C1 segment of cervical spinal cord (tissue), 14 donors: Measurements from ENCODE around the gene VWA3A.
"Not testable (repeated sequence)": the region's sequence is repeated elsewhere in the genome, so short reads cannot be mapped to it uniquely, and the experiment has no call there.

Source experiments
- DNase-seq, 14 donors: peaks; one replicate each; lab custom pipeline; 2025; lab: John Stamatoyannopoulos, UW

The VWA3A gene, protein sequence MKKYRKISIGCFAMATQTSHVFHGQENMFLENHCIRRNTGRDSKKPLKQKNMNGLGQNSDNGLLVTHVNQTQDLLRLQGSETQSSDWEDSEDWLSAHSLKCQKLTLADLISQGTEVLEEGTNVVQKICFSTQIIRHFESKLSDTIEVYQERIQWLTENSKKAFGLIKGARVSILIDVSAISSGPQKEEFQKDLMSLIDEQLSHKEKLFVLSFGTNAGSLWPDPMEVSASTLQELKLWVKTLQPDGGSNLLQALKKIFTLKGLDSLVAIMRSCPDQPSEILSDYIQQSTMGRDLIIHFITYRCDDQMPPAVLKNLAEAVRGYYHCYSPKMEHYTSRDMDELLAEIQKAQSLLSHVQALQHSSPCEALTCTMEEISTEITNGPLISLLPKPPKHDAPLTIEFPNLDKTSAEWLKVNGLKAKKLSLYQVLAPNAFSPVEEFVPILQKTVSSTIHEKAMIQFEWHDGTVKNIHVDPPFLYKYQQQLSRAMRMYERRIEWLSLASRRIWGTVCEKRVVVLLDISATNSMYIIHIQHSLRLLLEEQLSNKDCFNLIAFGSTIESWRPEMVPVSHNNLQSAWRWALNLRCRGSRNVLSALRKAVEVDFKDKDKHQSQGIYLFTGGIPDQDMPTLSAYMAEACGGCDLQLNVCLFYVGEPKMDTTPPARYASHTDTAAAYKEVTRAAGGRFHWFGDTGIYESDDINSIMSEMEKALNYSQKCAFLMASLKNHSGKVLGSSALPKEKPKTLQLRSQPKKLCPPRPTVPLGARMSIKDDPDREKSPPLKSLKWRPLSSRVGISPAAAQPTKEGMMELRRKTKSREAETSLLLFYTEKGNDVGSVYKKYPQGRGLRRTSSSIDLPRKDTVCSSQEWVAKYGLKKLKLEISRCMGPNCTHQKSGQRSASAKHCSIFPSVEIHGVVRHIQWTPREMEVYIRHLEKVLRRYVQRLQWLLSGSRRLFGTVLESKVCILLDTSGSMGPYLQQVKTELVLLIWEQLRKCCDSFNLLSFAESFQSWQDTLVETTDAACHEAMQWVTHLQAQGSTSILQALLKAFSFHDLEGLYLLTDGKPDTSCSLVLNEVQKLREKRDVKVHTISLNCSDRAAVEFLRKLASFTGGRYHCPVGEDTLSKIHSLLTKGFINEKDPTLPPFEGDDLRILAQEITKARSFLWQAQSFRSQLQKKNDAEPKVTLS

DNA sequence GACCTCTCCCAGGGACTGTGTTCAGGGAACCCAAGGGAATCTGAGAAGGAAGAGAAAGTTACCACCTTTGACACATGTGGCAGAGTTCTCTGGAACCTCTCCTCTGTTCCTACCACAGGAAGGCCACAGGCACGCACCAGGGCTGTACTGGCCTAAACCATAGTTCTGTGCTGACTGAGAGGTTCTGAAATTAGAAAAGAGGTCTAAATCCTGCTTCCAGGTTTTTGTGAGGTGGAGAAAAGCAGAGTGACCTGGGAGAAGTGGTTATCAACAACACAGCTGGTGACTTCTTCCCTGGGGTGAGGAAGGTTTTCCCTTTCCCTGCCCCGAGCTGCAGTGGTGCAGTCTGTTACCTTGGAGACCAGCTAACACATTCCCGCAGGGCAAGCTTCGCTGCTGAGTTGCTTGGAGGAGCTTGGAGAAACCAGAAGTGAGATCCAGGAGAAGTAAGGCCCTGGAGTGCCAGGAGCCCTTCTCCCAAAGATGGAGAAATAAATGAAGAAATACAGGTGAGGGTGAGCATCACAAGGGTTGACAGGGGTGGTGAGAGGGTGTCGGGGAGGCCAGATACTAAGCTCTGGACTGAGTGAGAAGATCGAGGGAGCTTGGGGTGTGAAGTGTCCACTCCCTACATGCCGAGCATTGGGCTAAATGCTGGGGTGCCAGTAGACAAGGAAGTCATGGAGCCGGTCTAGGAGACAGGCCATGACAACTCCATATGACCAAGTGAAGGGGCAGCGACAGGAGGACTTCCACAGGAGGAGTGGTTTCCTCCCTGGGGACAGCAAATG, at the start of gene VWA3A:
Gene VWA3A, plus strand, starts transcription at position 399 of the 791 bp plus-strand sequence. Its CDS starts 97 bp downstream, at position 496.
- DNase-seq: peak in 4 of 14 donors; percentile 3 to 46 (median 10)

DNA sequence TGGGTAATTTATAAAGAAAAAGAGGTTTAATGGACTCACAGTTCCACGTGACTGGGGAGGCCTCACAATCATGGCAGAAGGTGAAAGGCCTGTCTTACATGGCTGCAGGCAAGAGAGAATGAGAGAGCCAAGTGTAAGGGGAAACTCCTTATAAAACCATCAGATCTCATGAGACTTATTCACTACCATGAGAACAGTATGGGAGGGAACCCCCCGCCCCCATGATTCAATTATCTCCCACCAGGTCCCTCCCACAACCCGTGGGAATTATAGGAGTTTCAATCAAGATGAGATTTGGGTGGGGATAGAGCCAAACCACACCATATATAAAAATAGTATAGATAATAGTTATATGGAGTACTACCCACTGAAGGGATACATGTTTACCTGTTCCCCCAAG, 48.5 kb upstream of the VWA3A start:
- DNase-seq: not testable (repeated sequence)

GRCh38 chr16:22045888-22046287, 46.5 kb upstream of the VWA3A start:
- not testable (repeated sequence) for DNase-seq

DNA sequence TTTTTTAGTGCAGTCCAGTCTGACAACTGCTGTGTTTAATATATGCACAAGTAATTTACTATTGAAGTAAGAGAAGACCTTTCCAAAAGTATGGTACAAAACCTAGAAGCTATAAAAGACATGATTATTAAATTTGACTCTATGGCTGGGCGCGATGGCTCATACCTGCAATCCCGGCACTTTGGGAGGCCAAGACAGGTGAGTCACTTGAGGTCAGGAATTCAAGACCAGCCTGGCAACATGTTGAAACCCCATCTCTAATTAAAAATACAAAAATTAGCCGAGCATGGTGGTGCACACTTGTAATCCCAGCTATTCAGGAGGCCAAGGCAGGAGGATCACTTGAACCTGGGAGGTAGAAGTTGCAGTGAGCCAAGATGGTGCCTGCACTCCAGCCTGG, 41.4 kb upstream of the VWA3A start:
- no peak for DNase-seq

DNA sequence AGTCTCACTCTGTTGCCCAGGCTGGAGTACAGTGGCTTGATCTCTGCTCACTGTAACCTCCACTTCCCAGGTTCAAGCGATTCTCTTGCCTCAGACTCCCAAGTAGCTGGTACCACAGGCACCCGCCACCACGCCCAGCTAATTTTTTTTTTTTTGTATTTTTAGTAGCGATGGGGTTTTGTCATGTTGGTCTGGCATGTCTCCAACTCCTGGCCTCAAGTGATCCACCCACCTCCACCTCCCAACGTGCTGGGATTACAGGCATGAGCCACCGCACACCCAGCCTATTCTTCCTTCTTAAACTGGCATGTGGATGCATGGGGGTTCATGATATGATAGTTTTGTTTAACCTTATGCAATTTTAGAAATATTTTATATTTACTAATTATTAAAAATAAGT, 39.4 kb upstream of the VWA3A start:
- no peak for DNase-seq

DNA sequence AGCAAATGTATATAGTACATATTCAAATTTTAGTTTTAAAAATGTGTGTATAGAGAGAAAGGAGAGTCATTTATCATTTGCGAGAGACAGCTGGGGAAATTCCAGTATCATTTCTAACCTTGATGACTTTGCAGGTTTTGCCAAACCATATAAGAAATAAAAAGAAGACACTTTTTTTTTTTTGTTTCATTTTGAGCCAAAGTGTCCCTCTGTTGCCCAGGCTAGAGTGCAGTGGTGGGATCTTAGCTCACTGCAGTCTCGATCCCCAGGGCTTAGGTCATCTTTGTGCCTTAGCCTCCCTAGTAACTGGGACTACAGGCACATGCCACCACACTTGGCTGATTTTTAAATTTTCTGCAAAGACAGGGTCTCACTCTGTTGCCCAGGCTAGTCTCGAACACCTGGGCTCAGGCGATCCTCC, 38.4 kb upstream of the VWA3A start:
- no peak for DNase-seq

- DNase-seq: no peak
Observed at GRCh38 chr16:22054847-22055590, 37.3 kb upstream of the VWA3A start.

GRCh38 chr16:22055881-22056280, 36.5 kb upstream of the VWA3A start:
- DNase-seq: no peak

- no peak for DNase-seq
Observed at GRCh38 chr16:22063888-22064467, 28.4 kb upstream of the VWA3A start.

GRCh38 chr16:22065252-22065651, 27.1 kb upstream of the VWA3A start:
- no peak for DNase-seq

DNA sequence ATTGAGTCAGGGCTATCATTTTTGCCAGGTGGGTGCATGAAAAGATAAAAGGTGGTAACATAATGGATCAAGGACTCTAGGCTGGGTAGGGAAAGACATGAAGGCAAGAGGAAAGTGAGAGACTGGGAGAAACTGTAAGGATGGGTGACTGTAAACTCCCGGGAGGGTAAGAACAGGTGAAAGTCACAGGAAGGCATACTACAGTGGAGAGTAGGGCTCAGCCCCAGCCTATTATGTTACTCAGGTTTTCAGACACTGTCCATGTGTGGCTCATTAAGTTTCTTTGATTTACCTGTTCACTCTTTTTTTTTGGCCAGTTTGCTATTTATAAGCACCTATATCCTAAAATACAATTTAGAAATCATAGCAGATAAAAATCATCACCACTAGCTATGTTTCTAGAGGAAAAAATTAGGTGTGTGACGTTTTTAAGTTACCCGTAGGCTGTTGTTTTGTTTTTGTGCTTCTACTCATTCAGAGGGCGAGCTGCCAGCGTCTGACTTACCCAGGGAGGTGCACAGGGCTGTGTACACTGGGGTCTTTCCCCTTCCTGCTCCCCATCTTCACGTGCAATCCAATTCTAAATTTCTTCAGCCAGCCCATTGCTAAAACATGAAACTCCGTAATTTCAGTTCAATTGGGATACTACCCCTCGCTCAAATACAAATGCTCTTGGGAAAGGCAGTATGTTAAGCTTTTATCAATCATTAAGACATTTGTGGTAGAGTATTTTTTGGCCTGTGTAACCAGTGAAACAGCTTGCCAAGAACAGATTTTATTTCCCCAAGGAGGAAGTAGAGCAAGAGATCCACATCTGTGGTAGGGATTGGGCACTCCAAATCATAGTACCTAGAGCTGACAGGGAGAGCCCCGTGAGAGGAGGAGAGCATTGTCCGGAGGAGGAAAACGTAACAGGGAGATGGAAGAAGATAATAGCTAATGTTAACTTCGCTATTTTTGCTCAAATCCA, 21.7 kb upstream of the VWA3A start:
- DNase-seq: peak in 1 of 14 donors; percentile 3

- no peak for DNase-seq
Observed at GRCh38 chr16:22071331-22071910, 20.9 kb upstream of the VWA3A start.

DNA sequence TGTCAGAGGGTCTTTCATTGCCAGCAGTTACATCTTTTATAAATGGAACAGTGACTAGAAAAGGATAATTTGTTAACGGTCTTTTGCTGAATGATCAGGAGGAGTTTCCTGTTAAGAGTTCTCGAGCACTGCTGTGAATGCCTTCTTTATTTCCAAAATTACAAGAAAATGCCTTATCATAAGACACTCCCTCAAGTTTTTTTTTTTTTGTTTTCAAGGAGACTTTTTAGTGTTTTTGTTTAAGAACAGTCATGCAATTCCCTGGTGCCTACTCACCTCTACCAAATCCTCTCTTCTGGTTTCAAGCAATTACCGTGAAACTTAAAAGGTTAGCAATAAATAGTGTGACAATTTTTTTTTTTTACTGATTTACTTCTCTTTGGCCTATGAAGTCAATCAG, 19.0 kb upstream of the VWA3A start:
- no peak for DNase-seq

DNA sequence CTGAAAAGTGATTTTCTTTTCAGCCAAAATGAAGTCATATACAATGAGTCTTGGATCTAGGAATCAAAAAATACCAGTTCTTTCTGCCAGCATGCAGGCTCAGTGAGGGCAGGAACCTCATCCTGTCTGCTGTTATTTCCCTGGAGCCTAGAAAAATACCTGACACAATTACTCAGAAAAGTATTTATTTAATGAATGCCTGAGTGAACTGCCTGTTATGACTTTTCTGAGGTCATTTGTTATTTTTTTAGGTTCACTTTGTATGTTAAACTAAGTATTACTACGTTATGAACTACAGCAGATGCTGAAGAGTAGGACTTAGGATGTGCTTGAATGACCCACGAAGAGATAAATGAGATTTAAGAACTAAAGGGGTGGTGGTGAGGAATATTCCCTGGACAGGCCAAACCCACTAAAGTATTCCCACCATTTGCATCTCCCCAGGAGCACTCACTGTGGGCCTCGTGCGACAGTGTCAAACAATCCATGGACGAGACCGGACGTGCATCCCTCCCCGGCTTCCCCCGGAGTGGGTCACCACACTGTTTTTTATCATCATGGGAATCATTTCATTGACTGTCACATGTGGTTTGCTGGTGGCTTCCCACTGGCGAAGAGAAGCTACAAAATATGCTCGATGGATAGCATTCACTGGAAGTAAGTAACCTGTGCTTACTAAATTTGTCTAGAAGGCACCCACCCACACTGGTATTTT, 17.1 kb upstream of the VWA3A start:
- DNase-seq: no peak

GRCh38 chr16:22075776-22076175, 16.6 kb upstream of the VWA3A start:
- no peak for DNase-seq

DNA sequence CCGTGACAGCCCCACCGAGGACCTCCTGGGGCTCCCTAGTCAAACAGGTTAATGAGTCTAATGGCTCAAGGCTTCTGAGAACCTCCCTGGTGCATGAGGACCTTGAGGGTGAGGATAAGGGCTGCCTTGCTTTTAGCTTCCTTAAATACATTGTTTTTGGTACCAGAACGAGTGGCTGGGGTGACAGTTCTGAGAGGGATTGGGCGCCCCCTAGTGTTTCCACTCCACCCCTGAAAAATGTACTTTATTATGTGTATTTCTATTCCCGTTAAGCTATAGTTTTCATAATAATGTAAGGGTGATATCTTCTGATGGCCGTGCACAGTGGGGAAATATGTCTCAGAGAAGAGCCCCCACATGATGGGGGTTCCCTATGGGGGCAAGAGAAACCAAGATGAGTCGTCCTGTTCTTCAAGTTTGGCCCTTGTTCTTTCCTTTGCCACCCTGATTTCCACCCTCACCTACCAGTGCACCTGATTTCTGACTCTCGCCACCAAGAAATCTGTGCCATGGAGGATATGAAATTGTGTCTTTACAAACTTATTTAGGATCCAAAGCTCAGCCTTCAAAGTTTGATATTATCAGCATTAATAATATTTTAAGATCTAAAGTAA, 14.5 kb upstream of the VWA3A start:
- DNase-seq: peak in 6 of 14 donors; percentile 4 to 37 (median 18)

DNA sequence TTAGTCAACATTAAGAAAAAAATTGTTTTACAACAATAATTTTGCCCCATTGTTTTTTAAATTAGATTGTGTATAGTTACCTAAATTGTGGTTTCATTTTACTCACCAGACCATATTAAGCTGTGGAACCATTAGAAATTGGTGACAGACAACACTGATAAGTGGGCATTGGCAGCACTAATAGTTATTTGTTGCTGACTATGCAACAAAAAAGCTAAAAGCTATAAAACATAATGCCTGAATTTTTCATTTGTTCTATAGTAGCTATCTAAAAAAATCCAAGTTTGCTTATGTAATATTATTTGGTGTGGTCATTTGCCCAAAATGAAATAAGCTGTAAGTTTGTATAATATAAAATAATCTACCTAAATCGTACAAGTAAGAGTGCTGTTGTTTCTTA, 13.7 kb upstream of the VWA3A start:
- no peak for DNase-seq
